Measurements from ENCODE around the gene ALCAM.

DNA sequence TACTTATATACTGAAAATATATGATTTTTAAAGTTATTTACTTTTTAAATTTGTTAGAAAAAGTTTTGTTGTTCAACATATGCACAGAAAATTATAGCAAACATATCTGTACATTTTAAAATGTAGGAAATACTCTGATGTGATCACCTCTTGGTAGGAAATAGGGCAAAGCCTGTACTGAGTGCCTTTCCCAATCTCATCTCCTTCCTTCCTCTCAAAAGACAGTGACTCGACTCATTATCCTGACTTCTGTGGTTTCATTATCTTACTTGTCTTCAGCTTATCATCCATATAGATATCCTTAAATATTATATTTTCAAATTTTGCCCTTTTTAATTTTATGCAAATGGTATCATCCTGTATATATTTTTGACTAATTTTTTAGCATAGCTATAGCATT is 18.4 kb upstream of the ALCAM start:
- TF ChIP-seq YY1 (IDR thresholded peaks at IDR 0.05; ENCODE audit: insufficient read depth, insufficient read length): no peak
- no peak for TF ChIP-seq ZNF274 (IDR thresholded peaks at IDR 0.05; ENCODE audit: low read depth, low read length)
- TF ChIP-seq SUZ12 (IDR thresholded peaks at IDR 0.05; ENCODE audit: extremely low read depth, insufficient read depth, insufficient read length): no peak

Data from NT2/D1 (cell line).